WERI-Rb-1 (cell line): ENCODE data around the gene TUBB4B.

ENCODE experiments used
- DNase-seq: peaks from one replicate; pipeline ENCODE4 v3.0.0-alpha.2; 2020
- H3K27ac ChIP-seq: fragments of 250-450 bp; sonication (Bioruptor Pico); 2 replicates; pipeline ENCODE4 v1.5.1; 2020; ENCODE audit warnings: mild to moderate bottlenecking, moderate library complexity
- H3K27me3 ChIP-seq: fragments of 250-450 bp; sonication (Bioruptor Pico); 2 replicates; pipeline ENCODE4 v1.5.1; 2021; ENCODE audit warnings: mild to moderate bottlenecking, low read depth, moderate library complexity; ENCODE audit not compliant: insufficient read depth, severe bottlenecking
- H3K36me3 ChIP-seq: fragments of 250-450 bp; sonication (Bioruptor Pico); 2 replicates; pipeline ENCODE4 v1.5.1; 2020; ENCODE audit warnings: mild to moderate bottlenecking, moderate library complexity
- H3K4me3 ChIP-seq: 2 replicates; pipeline ENCODE4 v1.5.1; 2011; ENCODE audit warnings: low read depth, mild to moderate bottlenecking, control low read depth, low read length
- H3K9me3 ChIP-seq: fragments of 250-450 bp; sonication (Bioruptor Pico); 2 replicates; pipeline ENCODE4 v1.5.1; 2021; ENCODE audit warnings: mild to moderate bottlenecking, moderate library complexity; ENCODE audit not compliant: severe bottlenecking
- CTCF ChIP-seq: IDR thresholded peaks from 2 replicates; pipeline ENCODE4 v1.5.1; 2011; ENCODE audit warnings: low read depth, mild to moderate bottlenecking, control low read depth, inconsistent platforms, low read length

TUBB4B gene

GRCh38 chr9:137226338-137227053 lies 14.6 kb upstream of the TUBB4B start:
- no peak for TF ChIP-seq CTCF
- no peak overlapping the region for H3K27ac ChIP-seq
- no peaks in the 10 kb centered on the region for H3K9me3 ChIP-seq
- H3K4me3 ChIP-seq = no peak overlapping the region
- DNase-seq = no peak
- no peaks in the 10 kb centered on the region for H3K27me3 ChIP-seq
- H3K36me3 ChIP-seq = no peaks in the 10 kb centered on the region

GRCh38 chr9:137227054-137227852 lies 13.8 kb upstream of the TUBB4B start, which contains the start of gene RNF224:
RNF224 (plus strand) TSS chr9:137227502; CDS start chr9:137228336, 834 bp downstream.
- no peaks in the 10 kb centered on the region for H3K36me3 ChIP-seq
- H3K4me3 ChIP-seq = no peak within 1 kb of the TSS
- no peaks in the 10 kb centered on the region for H3K9me3 ChIP-seq
- DNase-seq = peak; percentile 72
- H3K27ac ChIP-seq = no peak within 1 kb of the TSS
- H3K27me3 ChIP-seq = no peaks in the 10 kb centered on the region
- peak; percentile 82 for TF ChIP-seq CTCF

- H3K27me3 ChIP-seq = no peaks in the 10 kb centered on the region
- DNase-seq = no peak
- no peak for TF ChIP-seq CTCF
- no peak overlapping the region for H3K27ac ChIP-seq
- no peak overlapping the region for H3K4me3 ChIP-seq
- H3K36me3 ChIP-seq = no peaks in the 10 kb centered on the region
- H3K9me3 ChIP-seq = no peaks in the 10 kb centered on the region
Observed at GRCh38 chr9:137227853-137228505, 13.1 kb upstream of the TUBB4B start.

- no peaks in the 10 kb centered on the region for H3K27me3 ChIP-seq
- TF ChIP-seq CTCF = no peak
- no peak overlapping the region for H3K4me3 ChIP-seq
- H3K9me3 ChIP-seq = no peaks in the 10 kb centered on the region
- H3K36me3 ChIP-seq = no peaks in the 10 kb centered on the region
- DNase-seq = no peak
- no peak overlapping the region for H3K27ac ChIP-seq
Observed at GRCh38 chr9:137228506-137228967, 12.6 kb upstream of the TUBB4B start.

GRCh38 chr9:137228968-137229896 lies 11.9 kb upstream of the TUBB4B start:
- DNase-seq = no peak
- no peaks in the 10 kb centered on the region for H3K9me3 ChIP-seq
- no peak overlapping the region for H3K27ac ChIP-seq
- H3K36me3 ChIP-seq = no peaks in the 10 kb centered on the region
- H3K27me3 ChIP-seq = no peaks in the 10 kb centered on the region
- no peak overlapping the region for H3K4me3 ChIP-seq
- no peak for TF ChIP-seq CTCF
